Measurements from ENCODE around the gene OCIAD1. TPM values are rescaled to one million over a fixed set of nuclear protein-coding genes. Genes with fewer than 3 reads are reported as not detected.

The OCIAD1 gene
- total RNA-seq, 1 experiment from 2014 or later = 163 TPM

GRCh38 chr4:48841045-48841827, 10.3 kb downstream of the OCIAD1 start:
- Histone ChIP-seq H2AFZ (ENCODE audit: low read depth, low read length, poor library complexity, severe bottlenecking) (no peak overlapping the region), H3K36me3 (ENCODE audit: control insufficient read depth in 1 of 2, insufficient read depth in 2 of 2, low read length in 2 of 2) (peaks cover 29 to 41% of the 10 kb centered on the region in 2 experiments), H3K27ac (ENCODE audit: low read depth, low read length) (no peak overlapping the region), H3K9me3 (ENCODE audit: control insufficient read depth in 1 of 2, insufficient read depth in 1 of 2, low read depth in 1 of 2, low read length in 2 of 2) (no peaks in the 10 kb centered on the region), H3K4me2 (ENCODE audit: low read length) (no peak overlapping the region), H4K20me1 (ENCODE audit: insufficient read depth) (peaks cover 12% of the 10 kb centered on the region; the same call in 1 of the 2 replicates), H3K9me2 (ENCODE audit: insufficient read depth) (no peaks in the 10 kb centered on the region), H3K9ac (ENCODE audit: low read length) (no peak overlapping the region), H3K4me3 (replicated peaks in 1 of 2; ENCODE audit: low read depth in 1 of 2, low read length in 2 of 2) (no peak overlapping the region), H3K4me1 (ENCODE audit: control insufficient read depth in 1 of 2, insufficient read depth in 2 of 2, low read length in 2 of 2) (no peaks in the 10 kb centered on the region), H3K27me3 (ENCODE audit: insufficient read depth, low read length) (no peaks in the 10 kb centered on the region), H3K79me2 (ENCODE audit: insufficient read depth, low read length) (peaks cover 99% of the 10 kb centered on the region)
- no peak for TF ChIP-seq SIN3A (IDR thresholded peaks at IDR 0.05; ENCODE audit: low read depth)
- TF ChIP-seq CEBPB (IDR thresholded peaks at IDR 0.05; ENCODE audit: low read depth) = no peak
- TF ChIP-seq ATF3 (IDR thresholded peaks at IDR 0.05) = no peak
- no peak for TF ChIP-seq ELF1 (IDR thresholded peaks at IDR 0.05; ENCODE audit: borderline replicate concordance, low read depth)
- no peak for TF ChIP-seq ZFX (IDR thresholded peaks at IDR 0.05)
- TF ChIP-seq RAD21 (IDR thresholded peaks at IDR 0.05; ENCODE audit: low read depth) = no peak
- no peak for TF ChIP-seq YY1 (IDR thresholded peaks at IDR 0.05; ENCODE audit: extremely low read depth, insufficient replicate concordance, low read depth, low read length)
- no peak for TF ChIP-seq POLR2A (IDR thresholded peaks at IDR 0.05; ENCODE audit: borderline replicate concordance, extremely low read depth, insufficient read depth, insufficient read length)
- RAD21 ChIA-PET (ENCODE audit: low non-redundant PET in 1 of 2, low total read pairs in 2 of 2, uncharacterized antibody in 2 of 2, unreplicated experiment in 2 of 2) = no interaction called here
- POLR2A ChIA-PET = no interaction called here
- no TSS peak for BruUV-seq (replicated peaks)
- CTCF ChIA-PET = no interaction called here
- DNase-seq (ENCODE audit: low read depth, low spot score) (no peak), ATAC-seq (no peak)
- intact Hi-C loops (cut with micrococcal nuclease) = no loop called here

- H3K4me1 ChIP-seq (ENCODE audit: control insufficient read depth in 1 of 2, insufficient read depth in 2 of 2, low read length in 2 of 2) = no peaks in the 10 kb centered on the region
- no peak overlapping the region for H2AFZ ChIP-seq (ENCODE audit: low read depth, low read length, poor library complexity, severe bottlenecking)
- intact Hi-C loops (cut with micrococcal nuclease) = no loop called here
- no peaks in the 10 kb centered on the region for H3K9me3 ChIP-seq (ENCODE audit: control insufficient read depth in 1 of 2, insufficient read depth in 1 of 2, low read depth in 1 of 2, low read length in 2 of 2)
- H3K4me3 ChIP-seq (replicated peaks in 1 of 2; ENCODE audit: low read depth in 1 of 2, low read length in 2 of 2) = no peak overlapping the region
- peaks cover 93% of the 10 kb centered on the region for H3K79me2 ChIP-seq (ENCODE audit: insufficient read depth, low read length)
- H4K20me1 ChIP-seq (ENCODE audit: insufficient read depth) = peaks cover 14% of the 10 kb centered on the region; the same call in 1 of the 2 replicates
- no peak overlapping the region for H3K4me2 ChIP-seq (ENCODE audit: low read length)
- no peaks in the 10 kb centered on the region for H3K27me3 ChIP-seq (ENCODE audit: insufficient read depth, low read length)
- no peaks in the 10 kb centered on the region for H3K9me2 ChIP-seq (ENCODE audit: insufficient read depth)
- H3K36me3 ChIP-seq (ENCODE audit: control insufficient read depth in 1 of 2, insufficient read depth in 2 of 2, low read length in 2 of 2) = peaks cover 21 to 27% of the 10 kb centered on the region in 2 experiments
- ChIA-PET CTCF (no interaction called here), RAD21 (ENCODE audit: low non-redundant PET in 1 of 2, low total read pairs in 2 of 2, uncharacterized antibody in 2 of 2, unreplicated experiment in 2 of 2) (no interaction called here), POLR2A (no interaction called here)
- ATAC-seq (no peak), DNase-seq (ENCODE audit: low read depth, low spot score) (no peak)
- no peak overlapping the region for H3K27ac ChIP-seq (ENCODE audit: low read depth, low read length)
- no peak overlapping the region for H3K9ac ChIP-seq (ENCODE audit: low read length)
- no TSS peak for BruUV-seq (replicated peaks)
- TF ChIP-seq MAX (IDR thresholded peaks at IDR 0.05) = no peak
- TF ChIP-seq EZH2phosphoT487 (IDR thresholded peaks at IDR 0.05; ENCODE audit: borderline replicate concordance) = no peak
- no peak for TF ChIP-seq CTCF (IDR thresholded peaks at IDR 0.05 in 2 of 3, conservative IDR thresholded peaks at IDR 0.05 in 1 of 3; ENCODE audit: borderline replicate concordance in 1 of 3, insufficient read depth in 1 of 3, low read depth in 2 of 3, low read length in 2 of 3)
- TF ChIP-seq EGR1 (IDR thresholded peaks at IDR 0.05; ENCODE audit: low read depth) = no peak
- TF ChIP-seq FOSL1 (IDR thresholded peaks at IDR 0.05; ENCODE audit: low read depth) = no peak
- no peak for TF ChIP-seq ZBTB33 (IDR thresholded peaks at IDR 0.05; ENCODE audit: extremely low read depth, insufficient replicate concordance, low read length)
- TF ChIP-seq TCF7L2 (IDR thresholded peaks at IDR 0.05; ENCODE audit: borderline replicate concordance, extremely low read depth, insufficient read depth, insufficient read length) = no peak
- TF ChIP-seq SRF (IDR thresholded peaks at IDR 0.05; ENCODE audit: low read depth) = no peak
- TF ChIP-seq SIN3A (IDR thresholded peaks at IDR 0.05; ENCODE audit: low read depth) = no peak
- no peak for TF ChIP-seq ZFX (IDR thresholded peaks at IDR 0.05)
- no peak for TF ChIP-seq ATF3 (IDR thresholded peaks at IDR 0.05)
These were observed 14.0 kb downstream of the OCIAD1 start for GRCh38 chr4:48844843-48845242.

All from HCT116 (cell line).